HCT116 (cell line): ENCODE data around the gene CES4A. TPM values are rescaled to one million over a fixed set of nuclear protein-coding genes. Genes with fewer than 3 reads are reported as not detected.

Experiments
- ATAC-seq: fragments of 200-7000 bp; cut with Tn5 transposase; 2 replicates; pipeline ENCODE4 v1.9.1; 2020; ENCODE audit warnings: mild to moderate bottlenecking, moderate library complexity
- BruUV-seq: library from RNA; stranded (reverse); fragments of 400-500 nt; replicated peaks from 2 replicates; lab custom pipeline; 2021; lab: Mats Ljungman, UMichigan
- CTCF ChIA-PET: fragments of 300-600 bp; sonication (Branson Sonifier 250); formaldehyde crosslinking; loops from one replicate; lab custom pipeline; 2021; ENCODE audit warnings: antibody characterized with exemption; lab: Charles Lee
- POLR2A ChIA-PET: fragments of 300-600, 350-600 bp; sonication (Branson Sonifier 250); formaldehyde crosslinking; loops from one replicate; lab custom pipeline; 2021; ENCODE audit warnings: antibody characterized with exemption; lab: Charles Lee
- RAD21 ChIA-PET, 2 experiments: fragments of 300-600 bp; sonication (Branson Sonifier 250); formaldehyde crosslinking; loops; one replicate each; lab custom pipeline; 2023; ENCODE audit warnings: low total read pairs in 2 of 2; ENCODE audit not compliant: uncharacterized antibody in 2 of 2, unreplicated experiment in 2 of 2, low non-redundant PET in 1 of 2; lab: Charles Lee
- DNase-seq: peaks from one replicate; pipeline ENCODE4 v3.0.0-alpha.2; 2010; ENCODE audit warnings: low read depth, low spot score
- H2AFZ ChIP-seq: fragments of 200-600 bp; shearing (Covaris generic), sonication (generic); 2 replicates; pipeline ENCODE4 v1.6.1; 2017; ENCODE audit warnings: low read depth, mixed run types, mixed read lengths, antibody characterized with exemption, low read length; ENCODE audit not compliant: poor library complexity, severe bottlenecking
- H3K27ac ChIP-seq: 2 replicates; pipeline ENCODE4 v1.5.1; 2012; ENCODE audit warnings: low read depth, low read length
- H3K27me3 ChIP-seq: fragments of 200-600 bp; sonication (generic); 2 replicates; pipeline ENCODE4 v1.6.1; 2016; ENCODE audit warnings: mixed run types, low read length, mixed read lengths; ENCODE audit not compliant: insufficient read depth
- H3K36me3 ChIP-seq, 2 experiments: fragments of 200-500 bp in 1 of 2; fragments of 200-600 bp in 1 of 2; sonication (Bioruptor generic) in 1 of 2; sonication (generic) in 1 of 2; 2 replicates each; pipeline versions ENCODE4 v1.5.1 to v1.6.1; 2014 to 2016; ENCODE audit warnings: low read length in 2 of 2, inconsistent platforms in 1 of 2, mixed read lengths in 1 of 2, mixed run types in 1 of 2; ENCODE audit not compliant: insufficient read depth in 2 of 2, control insufficient read depth in 1 of 2
- H3K4me1 ChIP-seq, 2 experiments: fragments of 200-600 bp in 1 of 2; sonication (generic) in 1 of 2; 2 replicates each; pipeline versions ENCODE4 v1.5.1 to v1.6.1; 2012 to 2017; ENCODE audit warnings: low read length in 2 of 2, inconsistent platforms in 1 of 2, mild to moderate bottlenecking in 1 of 2, mixed read lengths in 1 of 2, mixed run types in 1 of 2, moderate library complexity in 1 of 2; ENCODE audit not compliant: insufficient read depth in 2 of 2, control insufficient read depth in 1 of 2
- H3K4me2 ChIP-seq: fragments of 200-600 bp; sonication (generic); 2 replicates; pipeline ENCODE4 v1.6.1; 2017; ENCODE audit warnings: mixed run types, low read length, mixed read lengths
- H3K4me3 ChIP-seq, 2 experiments: fragments of 200-600 bp in 1 of 2; sonication (generic) in 1 of 2; replicated peaks in 1 of 2; 2 replicates each; pipeline ENCODE4 v1.5.1; 2011 to 2016; ENCODE audit warnings: low read length in 2 of 2, control low read depth in 1 of 2, low read depth in 1 of 2, mild to moderate bottlenecking in 1 of 2, mixed read lengths in 1 of 2, mixed run types in 1 of 2
- H3K79me2 ChIP-seq: fragments of 200-600 bp; sonication (generic); 2 replicates; pipeline ENCODE4 v1.6.1; 2017; ENCODE audit warnings: mild to moderate bottlenecking, mixed run types, low read length, moderate library complexity, mixed read lengths; ENCODE audit not compliant: insufficient read depth
- H3K9ac ChIP-seq: fragments of 200-600 bp; sonication (generic); 2 replicates; pipeline ENCODE4 v1.6.1; 2016; ENCODE audit warnings: low read length, mixed read lengths
- H3K9me2 ChIP-seq: fragments of 200-600 bp; sonication (generic), shearing (Covaris generic); 2 replicates; pipeline ENCODE4 v1.6.1; 2017; ENCODE audit warnings: mixed run types, mild to moderate bottlenecking, moderate library complexity; ENCODE audit not compliant: insufficient read depth
- H3K9me3 ChIP-seq, 2 experiments: fragments of 200-500 bp in 1 of 2; fragments of 200-600 bp in 1 of 2; sonication (Bioruptor generic) in 1 of 2; sonication (generic) in 1 of 2; 2 replicates each; pipeline ENCODE4 v1.6.1; 2014 to 2017; ENCODE audit warnings: low read length in 2 of 2, mixed read lengths in 2 of 2, inconsistent platforms in 1 of 2, low read depth in 1 of 2, mild to moderate bottlenecking in 1 of 2, mixed run types in 1 of 2, moderate library complexity in 1 of 2; ENCODE audit not compliant: control insufficient read depth in 1 of 2, insufficient read depth in 1 of 2
- H4K20me1 ChIP-seq: fragments of 200-600 bp; sonication (generic), shearing (Covaris generic); 2 replicates; pipeline ENCODE4 v1.6.1; 2017; ENCODE audit warnings: mixed run types, mild to moderate bottlenecking, moderate library complexity; ENCODE audit not compliant: insufficient read depth
- CBX3 ChIP-seq: IDR thresholded peaks from 2 replicates; pipeline ENCODE4 v1.6.1; 2012; ENCODE audit warnings: low read depth
- CEBPB ChIP-seq: IDR thresholded peaks from 2 replicates; pipeline ENCODE4 v1.6.1; 2012; ENCODE audit warnings: low read depth
- EGR1 ChIP-seq: IDR thresholded peaks from 2 replicates; pipeline ENCODE4 v1.6.1; 2012; ENCODE audit warnings: low read depth
- EZH2 ChIP-seq: fragments of 200-600 bp; sonication (generic); IDR thresholded peaks from 2 replicates; pipeline ENCODE4 v1.6.1; 2017; ENCODE audit warnings: antibody characterized with exemption, mixed run types
- EZH2phosphoT487 ChIP-seq: fragments of 200-600 bp; IDR thresholded peaks from 2 replicates; pipeline ENCODE4 v1.6.1; 2018; ENCODE audit warnings: antibody characterized with exemption, borderline replicate concordance
- JUND ChIP-seq: IDR thresholded peaks from 2 replicates; pipeline ENCODE4 v1.6.1; 2012
- POLR2A ChIP-seq: IDR thresholded peaks from 2 replicates; pipeline ENCODE4 v1.7.0; 2011; ENCODE audit warnings: borderline replicate concordance; ENCODE audit not compliant: insufficient read depth, insufficient read length; ENCODE audit errors: extremely low read depth
- RAD21 ChIP-seq: IDR thresholded peaks from 2 replicates; pipeline ENCODE4 v1.6.1; 2012; ENCODE audit warnings: low read depth, mild to moderate bottlenecking
- REST ChIP-seq: IDR thresholded peaks from 2 replicates; pipeline ENCODE4 v1.6.1; 2012; ENCODE audit warnings: low read depth
- SIN3A ChIP-seq: IDR thresholded peaks from 2 replicates; pipeline ENCODE4 v1.6.1; 2012; ENCODE audit warnings: low read depth
- SRF ChIP-seq: IDR thresholded peaks from 2 replicates; pipeline ENCODE4 v1.6.1; 2012; ENCODE audit warnings: low read depth
- TCF7L2 ChIP-seq: IDR thresholded peaks from 2 replicates; pipeline ENCODE4 v1.7.0; 2011; ENCODE audit warnings: borderline replicate concordance, inconsistent platforms; ENCODE audit not compliant: insufficient read depth, insufficient read length; ENCODE audit errors: extremely low read depth
- YY1 ChIP-seq: IDR thresholded peaks from 2 replicates; pipeline ENCODE4 v1.6.1; 2011; ENCODE audit warnings: low read length, low read depth, moderate library complexity, mild to moderate bottlenecking; ENCODE audit not compliant: insufficient replicate concordance; ENCODE audit errors: extremely low read depth
- ZBTB33 ChIP-seq: IDR thresholded peaks from 2 replicates; pipeline ENCODE4 v1.6.1; 2011; ENCODE audit warnings: mild to moderate bottlenecking, low read length, moderate library complexity; ENCODE audit not compliant: insufficient replicate concordance; ENCODE audit errors: extremely low read depth
- ZFX ChIP-seq: fragments of 450-650 bp; IDR thresholded peaks from 2 replicates; pipeline ENCODE4 v1.6.1; 2017
- ZNF274 ChIP-seq: fragments of 200-500 bp; sonication (Bioruptor generic); IDR thresholded peaks from 2 replicates; pipeline ENCODE4 v1.6.1; 2014; ENCODE audit warnings: mild to moderate bottlenecking, low read depth, low read length, inconsistent platforms
- intact Hi-C: fragments of 100-400 bp; cut with micrococcal nuclease; formaldehyde crosslinking; loops from 2 replicates; pipeline ENCODE4 v1.10.0; 2022
- total RNA-seq: library from RNA; stranded (reverse); gene quantifications from one replicate; pipeline ENCODE4 v1.2.1, GENCODE V29; 2021; ENCODE audit not compliant: unreplicated experiment

Gene CES4A
- total RNA-seq, 1 experiment from 2014 or later: not detected

- RAD21 ChIA-PET: no interaction called here
- H3K4me3 ChIP-seq: no peak overlapping the region
- CTCF ChIA-PET: no interaction called here
- POLR2A ChIA-PET: no interaction called here
- H4K20me1 ChIP-seq: no peaks in the 10 kb centered on the region
- H3K36me3 ChIP-seq: no peaks in the 10 kb centered on the region
- no peaks in the 10 kb centered on the region for H3K9me2 ChIP-seq
- no peaks in the 10 kb centered on the region for H3K27me3 ChIP-seq
- DNase-seq (no peak), ATAC-seq (no peak)
- no peaks in the 10 kb centered on the region for H3K79me2 ChIP-seq
- H3K4me2 ChIP-seq: no peak overlapping the region
- peaks cover 0 to 6% of the 10 kb centered on the region in 2 experiments; a peak in 1 of 4 replicates for H3K9me3 ChIP-seq
- H3K4me1 ChIP-seq: peaks cover 4 to 11% of the 10 kb centered on the region in 2 experiments; a peak in 3 of 4 replicates
- H3K9ac ChIP-seq: no peak overlapping the region
- TF ChIP-seq CBX3: no peak
- TF ChIP-seq SRF: no peak
- no peak for TF ChIP-seq ZNF274
- TF ChIP-seq EGR1: no peak
- no peak for TF ChIP-seq JUND
- no peak for TF ChIP-seq EZH2
- no peak for TF ChIP-seq YY1
- no peak for TF ChIP-seq POLR2A
- TF ChIP-seq CEBPB: no peak
- no peak for TF ChIP-seq RAD21
- TF ChIP-seq SIN3A: no peak
- intact Hi-C loops: no loop called here
- BruUV-seq: no TSS peak
- no peak overlapping the region for H3K27ac ChIP-seq
- no peak overlapping the region for H2AFZ ChIP-seq
Measured at GRCh38 chr16:66948134-66948836, 40.1 kb upstream of the CES4A start.

GRCh38 chr16:66948837-66949225, 39.6 kb upstream of the CES4A start:
- Histone ChIP-seq H3K27ac (no peak overlapping the region), H3K9me3 (peaks cover 0 to 6% of the 10 kb centered on the region in 2 experiments; a peak in 1 of 4 replicates), H3K4me2 (no peak overlapping the region), H3K9ac (no peak overlapping the region), H2AFZ (no peak overlapping the region), H3K4me3 (no peak overlapping the region), H3K36me3 (no peaks in the 10 kb centered on the region), H4K20me1 (no peaks in the 10 kb centered on the region), H3K4me1 (peaks cover 9 to 16% of the 10 kb centered on the region in 2 experiments; a peak in 3 of 4 replicates), H3K79me2 (no peaks in the 10 kb centered on the region), H3K9me2 (no peaks in the 10 kb centered on the region), H3K27me3 (no peaks in the 10 kb centered on the region)
- intact Hi-C loops: no loop called here
- ATAC-seq (no peak), DNase-seq (no peak)
- POLR2A ChIA-PET: no interaction called here
- CTCF ChIA-PET: no interaction called here
- no TSS peak for BruUV-seq
- RAD21 ChIA-PET: no interaction called here
- no peak for TF ChIP-seq TCF7L2
- no peak for TF ChIP-seq ZBTB33
- no peak for TF ChIP-seq CBX3
- no peak for TF ChIP-seq EZH2phosphoT487
- TF ChIP-seq RAD21: no peak
- no peak for TF ChIP-seq POLR2A
- TF ChIP-seq REST: no peak
- no peak for TF ChIP-seq ZFX
- TF ChIP-seq CEBPB: no peak
